Measurements from ENCODE around the gene INSC.

DNA sequence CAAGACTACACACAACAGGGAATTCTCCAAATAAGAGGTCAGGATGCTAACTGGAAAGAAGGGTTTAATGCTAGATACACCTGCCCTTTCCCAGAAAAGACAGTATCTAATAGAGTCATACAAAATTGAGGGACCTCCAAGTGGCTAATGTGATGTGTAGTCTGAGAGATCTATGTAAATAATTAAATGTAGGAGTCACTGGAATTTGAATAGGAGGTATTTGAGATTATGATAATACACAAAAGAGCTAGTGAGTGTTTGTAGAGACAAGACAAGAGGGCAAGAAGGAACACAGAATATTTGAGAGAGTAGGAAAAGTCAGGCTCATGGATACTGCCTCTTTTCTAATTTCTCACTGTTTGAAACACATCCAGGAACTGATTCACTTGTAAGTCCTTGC lies 15.5 kb upstream of the INSC start:
- TF ChIP-seq, protein P1, sequence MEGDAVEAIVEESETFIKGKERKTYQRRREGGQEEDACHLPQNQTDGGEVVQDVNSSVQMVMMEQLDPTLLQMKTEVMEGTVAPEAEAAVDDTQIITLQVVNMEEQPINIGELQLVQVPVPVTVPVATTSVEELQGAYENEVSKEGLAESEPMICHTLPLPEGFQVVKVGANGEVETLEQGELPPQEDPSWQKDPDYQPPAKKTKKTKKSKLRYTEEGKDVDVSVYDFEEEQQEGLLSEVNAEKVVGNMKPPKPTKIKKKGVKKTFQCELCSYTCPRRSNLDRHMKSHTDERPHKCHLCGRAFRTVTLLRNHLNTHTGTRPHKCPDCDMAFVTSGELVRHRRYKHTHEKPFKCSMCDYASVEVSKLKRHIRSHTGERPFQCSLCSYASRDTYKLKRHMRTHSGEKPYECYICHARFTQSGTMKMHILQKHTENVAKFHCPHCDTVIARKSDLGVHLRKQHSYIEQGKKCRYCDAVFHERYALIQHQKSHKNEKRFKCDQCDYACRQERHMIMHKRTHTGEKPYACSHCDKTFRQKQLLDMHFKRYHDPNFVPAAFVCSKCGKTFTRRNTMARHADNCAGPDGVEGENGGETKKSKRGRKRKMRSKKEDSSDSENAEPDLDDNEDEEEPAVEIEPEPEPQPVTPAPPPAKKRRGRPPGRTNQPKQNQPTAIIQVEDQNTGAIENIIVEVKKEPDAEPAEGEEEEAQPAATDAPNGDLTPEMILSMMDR (IDR thresholded peaks at IDR 0.05): no peak
- no peak for TF ChIP-seq POLR2A (IDR thresholded peaks at IDR 0.05)

Data from prostate gland (tissue), 2 donors.